ENCODE results near the gene SASH1.
A peak's percentile ranks its signal among the peaks of the same experiment; 100 is the strongest.

The SASH1 gene

GRCh38 chr6:148524976-148525375 lies 182.3 kb downstream of the SASH1 start:
- DNase-seq (ENCODE audit: low read depth), result no peak

- peak; percentile 86 for DNase-seq (ENCODE audit: low read depth)
Measured at GRCh38 chr6:148525453-148525852, 182.8 kb downstream of the SASH1 start.

DNA sequence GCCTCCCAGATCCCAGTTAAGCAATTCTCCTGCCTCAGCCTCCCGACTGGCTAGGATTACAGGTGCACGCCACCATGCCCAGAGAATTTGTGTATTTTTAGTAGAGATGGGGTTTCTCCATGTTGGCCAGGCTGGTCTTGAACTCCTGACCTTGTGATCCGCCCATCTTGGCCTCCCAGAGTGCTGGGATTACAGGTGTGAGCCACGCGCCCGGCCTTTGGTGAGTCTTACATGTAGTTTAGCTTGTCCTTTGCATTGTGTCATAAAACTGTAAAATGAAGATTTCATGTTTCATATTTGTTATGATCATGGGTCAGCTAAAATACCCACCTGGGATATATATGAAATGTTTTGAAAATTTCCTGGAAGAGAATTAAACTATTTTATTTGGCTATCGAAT lies 183.5 kb downstream of the SASH1 start:
- no peak for DNase-seq (ENCODE audit: low read depth)

DNA sequence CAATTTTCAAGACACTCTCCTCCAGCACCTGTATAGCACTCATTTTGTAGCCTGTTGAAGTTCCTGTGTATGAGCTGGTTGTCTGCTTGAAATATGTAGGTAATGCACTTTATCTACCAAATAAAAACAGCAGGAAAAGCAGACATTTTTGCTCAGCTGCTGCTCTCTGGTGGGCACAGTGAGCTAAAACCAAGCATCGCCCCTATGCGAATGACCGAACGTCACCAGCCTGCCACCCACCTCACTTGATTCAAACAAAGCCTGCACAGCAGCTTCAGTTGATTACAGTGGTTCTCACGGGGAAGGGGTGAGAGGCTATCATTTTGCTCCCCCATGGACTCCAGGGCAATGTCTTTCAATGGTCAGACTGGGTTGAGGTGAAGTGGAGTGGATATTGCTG lies 185.7 kb downstream of the SASH1 start:
- no peak for DNase-seq (ENCODE audit: low read depth)

DNA sequence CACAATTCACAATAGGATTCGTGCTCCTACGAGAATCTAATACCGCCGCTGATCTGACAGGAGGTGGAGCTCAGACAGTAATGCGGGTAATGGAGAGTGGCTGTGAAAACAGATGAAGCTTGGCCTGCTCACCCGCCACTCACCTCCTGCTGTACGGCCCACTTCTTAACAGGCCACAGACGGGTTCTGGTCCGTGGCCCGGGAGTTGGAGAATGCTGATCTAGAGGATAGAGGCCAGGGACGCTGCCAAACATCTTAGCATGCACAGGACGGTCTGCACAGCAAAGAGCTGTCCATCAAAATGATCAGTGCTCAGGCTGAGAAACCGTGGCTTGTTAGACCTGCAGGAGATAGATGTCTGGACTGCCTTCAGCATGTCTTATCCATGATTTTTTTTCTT lies 186.4 kb downstream of the SASH1 start:
- DNase-seq (ENCODE audit: low read depth), result no peak

GRCh38 chr6:148530394-148530953 lies 187.8 kb downstream of the SASH1 start:
- DNase-seq (ENCODE audit: low read depth), result peak; percentile 82

GRCh38 chr6:148530976-148531375 lies 188.3 kb downstream of the SASH1 start:
- DNase-seq (ENCODE audit: low read depth), result no peak

GRCh38 chr6:148532698-148533097 lies 190.1 kb downstream of the SASH1 start:
- DNase-seq (ENCODE audit: low read depth), result no peak

DNA sequence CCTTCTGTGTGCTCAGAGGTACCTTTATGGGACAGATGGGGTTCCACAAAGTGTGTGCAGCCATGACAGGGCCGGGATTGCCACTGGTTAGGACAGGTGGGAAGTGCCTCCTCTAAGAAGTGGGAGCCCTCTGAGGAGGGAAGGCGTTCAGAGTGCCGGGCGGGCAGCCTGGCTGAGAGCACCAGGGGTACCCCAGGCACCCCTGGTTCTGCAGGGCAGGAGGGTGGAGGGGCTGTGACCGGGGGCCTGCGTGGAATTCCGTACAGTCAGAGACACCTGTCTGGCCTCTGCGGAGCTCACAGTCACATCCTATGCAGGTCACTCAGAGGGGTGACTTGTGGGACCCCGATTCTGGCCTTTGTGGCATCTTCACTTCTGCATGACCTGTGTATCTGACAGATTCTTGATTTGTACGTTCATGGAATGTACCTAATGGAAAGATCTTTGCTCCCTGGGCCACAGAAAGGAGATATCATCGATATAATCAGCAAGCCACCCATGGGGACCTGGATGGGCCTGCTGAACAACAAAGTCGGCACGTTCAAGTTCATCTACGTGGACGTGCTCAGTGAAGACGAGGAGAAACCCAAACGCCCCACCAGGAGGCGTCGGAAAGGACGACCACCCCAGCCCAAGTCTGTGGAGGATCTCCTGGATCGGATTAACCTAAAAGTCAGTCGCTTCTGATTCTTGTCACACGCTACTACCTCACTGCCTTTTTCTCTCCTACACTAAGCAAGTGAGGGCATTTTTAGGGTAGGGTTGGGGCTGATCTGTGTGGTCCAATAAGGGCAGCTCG lies 190.9 kb downstream of the SASH1 start:
- no peak for DNase-seq (ENCODE audit: low read depth)

DNA sequence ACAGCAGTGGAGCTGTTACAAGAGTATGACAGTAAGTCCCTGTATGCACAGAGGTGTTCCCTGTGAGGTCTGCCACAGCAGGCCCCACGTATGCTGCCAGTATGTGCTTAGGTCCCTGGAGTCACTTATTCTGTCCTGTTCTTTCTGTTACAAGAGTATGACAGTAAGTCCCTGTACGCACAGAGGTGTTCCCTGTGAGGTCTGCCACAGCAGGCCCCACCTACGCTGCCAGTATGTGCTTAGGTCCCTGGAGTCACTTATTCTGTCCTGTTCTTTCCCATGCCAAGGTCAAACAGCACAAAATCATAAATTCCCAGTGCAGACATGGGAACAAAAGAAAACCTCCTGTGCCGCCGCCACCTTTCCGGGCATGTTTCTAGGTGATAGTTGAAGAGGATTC lies 192.2 kb downstream of the SASH1 start:
- DNase-seq (ENCODE audit: low read depth), result no peak

- no peak for DNase-seq (ENCODE audit: low read depth)
Measured at GRCh38 chr6:148535381-148535780, 192.7 kb downstream of the SASH1 start.

GRCh38 chr6:148535976-148536375 lies 193.3 kb downstream of the SASH1 start:
- DNase-seq (ENCODE audit: low read depth), result no peak

DNA sequence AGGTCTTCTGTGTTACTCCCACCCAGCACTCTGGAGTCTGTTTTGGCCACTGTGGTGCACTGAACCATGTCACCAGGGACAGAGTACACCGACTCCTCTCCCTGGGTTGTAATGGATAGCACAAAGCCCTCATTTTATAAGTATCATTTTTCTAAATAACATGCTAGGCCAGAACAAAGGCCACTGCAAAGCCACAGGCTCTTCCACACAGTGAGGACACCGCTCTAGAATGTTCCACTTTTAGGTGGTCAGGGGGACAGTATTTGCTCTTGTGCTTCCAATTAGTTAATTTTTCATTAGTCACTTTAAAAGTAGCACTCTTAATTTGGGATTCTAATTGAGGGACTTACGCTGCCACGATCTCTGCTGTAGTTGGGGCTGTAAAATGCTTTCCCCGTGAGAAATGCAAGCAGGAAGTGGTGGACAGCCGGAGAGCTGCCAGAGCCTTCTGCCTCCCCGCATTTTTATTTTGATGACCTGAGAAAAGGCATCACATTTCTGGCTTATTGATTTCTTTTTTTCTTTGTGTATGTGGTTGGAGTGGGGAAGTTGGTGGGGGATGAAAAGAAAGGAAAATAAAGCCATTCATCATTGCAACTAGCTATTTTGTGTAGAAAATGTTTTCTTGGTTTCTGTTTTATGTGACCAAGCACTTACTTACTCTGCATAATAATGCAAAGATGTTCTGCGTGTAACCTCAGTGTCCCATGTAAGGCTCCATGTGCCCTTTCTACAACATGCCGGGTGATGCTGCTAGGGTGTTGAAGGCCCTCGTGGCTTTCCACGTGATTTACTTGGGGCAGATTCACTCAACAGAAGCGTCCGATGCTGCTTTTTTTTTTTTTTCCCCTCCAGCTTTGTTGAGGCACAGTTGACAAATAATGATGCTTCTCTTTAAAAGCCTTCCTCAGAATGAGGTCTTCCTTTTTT lies 195.9 kb downstream of the SASH1 start:
- DNase-seq (ENCODE audit: low read depth), result no peak

GRCh38 chr6:148543540-148543939 lies 200.9 kb downstream of the SASH1 start:
- no peak for DNase-seq (ENCODE audit: low read depth)

- no peak for DNase-seq (ENCODE audit: low read depth)
Measured at GRCh38 chr6:148544421-148544820, 201.8 kb downstream of the SASH1 start.

- no peak for DNase-seq (ENCODE audit: low read depth)
Measured at GRCh38 chr6:148545901-148546300, 203.3 kb downstream of the SASH1 start.

GRCh38 chr6:148547110-148547509 lies 204.5 kb downstream of the SASH1 start:
- DNase-seq (ENCODE audit: low read depth), result no peak

DNA sequence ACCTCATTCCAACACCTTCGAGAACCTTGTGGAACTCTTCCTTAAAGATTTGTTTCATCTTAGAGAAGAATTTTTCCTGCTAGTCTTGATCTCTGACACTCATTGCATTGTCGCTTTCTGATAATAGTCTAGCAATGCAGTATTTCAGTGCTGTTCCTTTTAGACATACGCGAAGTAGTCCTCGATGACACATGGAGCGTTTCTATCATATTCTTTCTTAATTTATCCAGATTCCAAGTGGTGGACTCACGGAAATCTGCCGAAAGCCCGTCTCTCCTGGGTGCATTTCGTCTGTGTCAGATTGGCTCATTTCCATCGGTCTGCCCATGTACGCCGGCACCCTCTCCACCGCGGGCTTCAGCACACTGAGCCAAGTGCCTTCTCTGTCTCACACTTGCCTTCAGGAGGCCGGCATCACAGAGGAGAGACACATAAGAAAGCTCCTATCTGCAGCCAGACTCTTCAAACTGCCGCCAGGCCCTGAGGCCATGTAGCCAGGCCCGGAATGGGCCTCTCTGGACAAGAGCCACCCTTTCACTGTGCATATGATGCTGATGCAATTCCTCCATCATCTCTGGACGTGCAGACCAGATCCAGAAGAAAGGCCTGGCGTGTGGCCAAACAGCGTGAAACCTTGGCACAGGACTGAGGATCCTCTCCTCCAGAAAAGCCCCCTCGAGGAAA lies 205.6 kb downstream of the SASH1 start:
- no peak for DNase-seq (ENCODE audit: low read depth)

DNA sequence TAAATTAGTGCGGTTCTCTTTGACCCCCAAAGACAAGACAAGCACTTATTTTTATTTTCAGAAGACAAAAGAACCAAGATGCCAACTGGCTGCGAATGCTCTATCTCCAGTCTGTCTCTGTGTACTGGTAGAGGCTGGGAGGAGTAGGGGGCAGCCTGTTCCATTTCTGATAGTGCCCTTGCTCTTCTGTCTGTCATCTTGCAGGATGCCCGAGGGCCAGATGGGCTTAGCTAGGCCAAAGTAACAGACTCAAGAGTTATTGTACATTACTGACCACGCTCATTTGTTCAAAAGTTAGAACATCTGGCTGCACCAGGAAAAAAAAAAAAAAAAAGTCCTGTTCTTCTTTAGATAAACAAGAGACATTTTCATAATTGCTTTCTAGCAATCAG lies 206.1 kb downstream of the SASH1 start:
- no peak for DNase-seq (ENCODE audit: low read depth)

DNA sequence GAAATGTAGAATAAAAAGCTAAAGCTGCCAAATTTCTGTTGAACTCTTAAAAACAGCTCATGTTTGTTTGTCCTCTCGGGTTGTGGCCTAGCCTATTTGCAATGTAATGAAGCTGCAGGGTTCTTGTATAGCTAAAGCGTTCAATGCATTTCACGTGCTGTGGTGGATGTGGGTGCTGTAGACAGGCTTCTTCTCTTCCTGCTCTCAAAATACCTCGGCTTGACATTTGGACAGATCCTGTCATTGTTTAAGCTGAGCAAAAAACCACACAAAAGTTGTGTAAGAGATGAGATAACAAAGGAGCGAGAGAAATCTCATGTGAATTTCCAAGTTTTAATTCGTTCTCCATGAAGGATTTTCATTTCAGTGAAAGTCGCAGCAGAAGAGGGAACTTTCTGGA lies 207.9 kb downstream of the SASH1 start:
- no peak for DNase-seq (ENCODE audit: low read depth)

- DNase-seq (ENCODE audit: low read depth), result no peak
Measured at GRCh38 chr6:148551226-148551625, 208.6 kb downstream of the SASH1 start.

DNA sequence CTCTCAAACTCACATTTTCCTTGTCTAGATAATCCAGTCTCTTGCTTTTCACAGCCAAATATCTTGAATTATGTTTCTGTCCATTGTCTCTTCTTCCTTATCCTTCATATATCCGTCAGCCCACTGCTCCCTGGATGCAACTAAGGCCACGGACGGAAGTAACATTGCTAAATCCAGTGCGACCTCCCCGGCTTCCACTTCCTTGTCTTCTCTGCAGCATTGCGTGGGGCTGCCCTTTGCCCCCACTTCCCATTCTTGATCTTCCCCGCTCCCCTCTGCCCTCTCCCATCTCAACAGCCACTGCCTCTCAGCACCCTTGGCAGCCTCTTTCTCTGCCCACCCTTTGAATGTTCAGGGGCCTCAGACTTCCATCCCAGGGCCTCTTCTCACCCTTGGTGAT lies 213.8 kb downstream of the SASH1 start:
- DNase-seq (ENCODE audit: low read depth), result no peak

Measured in HS-27A (cell line).